Fibroblast of skin of right quadriceps (primary cell): ENCODE results near the gene NR6A1.

ENCODE experiments used
- DNase-seq: peaks from one replicate; pipeline ENCODE4 v3.0.0-alpha.2; 2013

The NR6A1 gene

DNA sequence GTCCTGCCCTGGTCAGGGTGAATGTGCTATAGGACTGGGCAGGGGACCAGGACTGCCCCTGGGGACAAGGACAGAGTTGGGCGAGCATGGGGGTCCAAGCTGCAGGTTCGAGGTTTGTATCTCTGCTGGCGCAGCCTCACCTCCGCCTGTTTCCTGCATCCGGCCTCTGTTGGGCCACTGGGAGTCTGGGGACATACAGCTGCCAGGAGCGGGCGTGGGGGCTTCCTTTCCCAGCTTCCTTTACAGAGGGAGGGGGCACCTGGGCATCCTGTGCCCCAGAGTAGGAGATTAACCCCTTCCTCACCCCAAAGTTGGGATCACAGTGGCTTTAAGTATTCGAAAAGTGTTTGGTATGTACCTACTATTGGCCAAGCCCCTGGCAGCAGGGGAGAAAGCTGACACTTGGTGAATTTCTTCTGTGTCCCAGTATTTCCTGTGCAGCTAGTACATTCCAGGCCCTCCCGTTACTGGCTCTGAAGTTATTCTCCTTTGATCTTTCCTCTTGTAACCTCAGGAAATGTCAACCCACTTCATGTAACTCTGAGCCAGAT is 24.8 kb upstream of the NR6A1 start:
- peak; percentile 56 for DNase-seq

DNA sequence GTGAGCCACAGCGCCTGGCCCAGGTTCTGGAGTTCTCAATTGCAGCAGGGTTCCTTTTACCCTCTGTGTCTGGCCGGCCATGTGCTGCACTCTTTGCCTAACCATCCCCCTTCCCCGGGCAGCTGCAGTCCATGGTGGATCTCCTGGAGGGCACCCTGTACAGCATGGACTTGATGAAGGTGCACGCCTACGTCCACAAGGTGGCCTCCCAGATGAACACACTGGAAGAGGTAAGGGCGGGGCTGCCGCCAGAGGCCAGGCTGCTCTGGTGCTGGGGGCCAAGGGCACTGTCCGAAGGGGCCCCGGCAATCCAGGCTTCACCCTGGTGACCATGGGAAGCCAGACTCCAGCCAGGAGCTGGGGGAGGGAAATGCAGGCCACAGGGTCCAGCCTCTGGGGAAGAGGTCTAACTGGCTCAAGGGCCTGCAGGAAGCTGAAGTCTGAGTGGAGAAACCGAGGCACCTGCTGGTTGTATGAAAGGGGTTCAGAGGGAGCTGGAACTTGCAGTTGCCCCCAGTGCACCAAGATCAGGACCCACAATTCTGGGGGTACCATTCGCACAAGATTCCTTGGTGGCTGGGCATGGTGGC is 23.9 kb upstream of the NR6A1 start:
- DNase-seq, result no peak

DNA sequence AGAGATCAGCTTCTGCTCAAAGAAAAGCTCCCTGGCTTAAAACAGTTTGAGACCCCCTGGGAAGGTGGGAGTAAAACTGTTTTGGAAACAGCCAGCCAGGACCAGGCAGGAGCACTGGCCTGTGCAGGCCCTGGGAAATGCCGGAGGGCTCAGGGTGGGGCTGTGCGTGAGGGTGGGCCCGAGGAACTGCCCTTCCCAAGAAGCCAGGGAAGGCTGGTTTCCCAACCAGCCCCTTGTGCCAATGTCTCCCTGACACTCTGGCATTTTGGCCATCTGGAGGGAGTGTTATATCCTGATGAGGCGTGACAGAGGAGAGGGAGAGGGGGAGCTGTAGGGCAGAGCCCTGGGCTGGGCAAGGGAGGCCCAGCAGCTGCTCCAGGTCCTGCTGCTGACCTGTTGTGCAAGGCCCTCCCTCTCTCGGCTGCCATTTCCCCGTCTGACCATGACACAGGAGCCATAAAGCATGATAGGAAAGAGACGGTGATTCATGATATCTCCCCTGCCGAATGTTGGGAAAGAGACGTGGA is 22.0 kb upstream of the NR6A1 start:
- DNase-seq, result no peak

DNA sequence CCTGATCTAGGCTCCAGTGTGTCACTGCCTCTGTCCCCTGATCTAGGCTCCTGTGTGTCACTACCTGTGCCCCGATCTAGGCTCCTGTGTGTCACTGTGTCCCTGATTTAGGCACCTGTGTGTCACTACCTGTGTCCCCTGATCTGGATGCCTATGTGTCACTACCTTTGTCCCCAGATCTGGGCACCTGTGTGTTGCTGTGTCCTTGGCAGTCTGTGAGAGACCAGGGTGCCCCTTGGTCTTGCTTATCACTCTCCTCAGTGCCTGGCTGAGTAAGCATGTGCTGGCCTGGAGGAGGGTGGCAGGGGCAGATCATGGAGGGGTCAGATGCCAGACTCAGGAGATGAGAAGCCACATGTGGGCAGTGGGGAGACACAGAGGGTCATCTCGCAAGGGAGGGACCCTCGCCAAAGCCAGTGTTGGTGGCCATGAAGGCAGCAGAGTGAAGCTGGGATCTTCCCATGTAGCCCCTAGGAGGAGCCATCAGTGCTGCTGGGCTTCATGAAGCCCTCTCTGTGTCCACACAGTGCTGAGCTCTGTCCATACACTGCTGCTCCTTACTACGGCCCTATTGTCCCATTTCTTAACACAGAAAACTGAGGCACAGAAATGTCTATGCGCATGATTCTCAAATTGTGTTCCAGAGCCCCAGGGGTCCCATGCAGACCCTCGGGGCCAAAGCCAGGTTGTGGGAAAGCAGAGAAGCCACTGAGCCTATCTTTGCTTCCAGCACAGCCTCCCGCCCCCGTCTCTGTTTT is 21.3 kb upstream of the NR6A1 start:
- no peak for DNase-seq

DNA sequence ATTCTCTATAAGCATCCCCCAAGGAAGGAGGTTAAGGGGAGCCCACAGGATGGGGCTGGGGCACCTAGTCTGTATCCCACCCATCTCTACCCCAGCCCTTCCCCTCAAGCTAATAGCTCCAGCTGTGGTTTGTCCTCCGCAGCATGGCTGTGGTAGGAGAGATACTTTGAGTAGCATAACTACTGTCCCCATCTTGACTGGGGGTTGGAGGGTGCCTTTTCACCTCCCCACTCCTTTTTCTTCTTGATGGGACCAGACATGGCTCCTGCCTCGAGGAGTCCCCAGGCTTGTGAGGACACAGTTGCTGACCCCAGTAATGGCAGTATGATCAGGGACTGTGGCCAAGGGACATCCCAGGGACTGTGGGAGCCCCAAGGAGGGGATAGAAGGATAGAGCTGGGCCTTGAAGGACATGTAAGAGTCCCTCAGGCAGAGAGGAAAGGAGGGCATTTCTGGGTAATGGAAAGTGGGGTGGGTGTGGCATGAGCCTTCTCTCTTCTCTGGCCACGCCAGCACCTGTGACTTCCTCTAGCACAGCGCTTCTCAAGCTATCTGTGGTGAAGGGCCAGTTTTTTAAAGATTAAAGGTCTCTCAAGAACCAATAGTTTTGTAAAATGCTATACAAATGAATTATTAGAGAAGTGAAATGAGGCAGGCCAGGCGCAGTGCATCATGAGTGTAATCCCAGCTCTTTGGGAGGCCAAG is 19.8 kb upstream of the NR6A1 start:
- no peak for DNase-seq

DNA sequence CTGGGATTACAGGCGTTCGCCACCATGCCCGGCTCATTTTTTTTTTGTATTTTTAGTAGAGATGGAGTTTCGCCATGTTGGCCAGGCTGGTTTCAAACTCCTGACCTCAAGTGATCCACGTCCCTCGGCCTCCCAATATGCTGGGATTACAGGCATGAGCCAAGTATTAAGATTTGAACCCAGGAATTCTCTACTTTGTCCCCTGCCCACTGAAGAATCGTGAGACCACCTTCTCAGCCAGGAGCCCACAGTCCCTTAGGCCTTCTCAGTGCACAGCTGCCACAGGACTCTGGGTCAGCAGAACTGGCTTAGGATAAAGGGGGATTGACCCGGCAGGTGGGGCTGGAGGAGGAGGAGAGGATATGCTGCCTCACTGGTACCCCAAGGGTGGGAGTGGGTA is 19.2 kb upstream of the NR6A1 start:
- no peak for DNase-seq

DNA sequence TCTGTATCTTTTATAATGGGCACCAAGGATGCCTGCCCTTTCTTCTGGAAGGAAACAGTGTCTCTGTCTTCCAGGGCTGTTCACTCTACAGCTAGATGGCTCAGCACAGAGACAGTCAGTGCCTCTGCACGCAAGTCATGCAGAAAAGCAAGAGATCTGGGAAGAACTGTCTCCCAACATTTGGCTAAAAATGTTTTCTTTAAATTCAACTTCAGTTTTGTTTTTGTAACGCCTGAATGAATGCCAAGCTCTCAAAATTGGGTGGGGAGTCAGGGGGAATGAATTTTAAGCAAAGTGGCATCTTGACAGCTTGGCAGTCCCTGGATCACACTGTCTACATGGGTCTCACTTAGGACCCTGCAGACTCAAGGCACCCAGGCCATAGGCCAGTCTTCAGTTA is 18.4 kb upstream of the NR6A1 start:
- DNase-seq, result no peak

DNA sequence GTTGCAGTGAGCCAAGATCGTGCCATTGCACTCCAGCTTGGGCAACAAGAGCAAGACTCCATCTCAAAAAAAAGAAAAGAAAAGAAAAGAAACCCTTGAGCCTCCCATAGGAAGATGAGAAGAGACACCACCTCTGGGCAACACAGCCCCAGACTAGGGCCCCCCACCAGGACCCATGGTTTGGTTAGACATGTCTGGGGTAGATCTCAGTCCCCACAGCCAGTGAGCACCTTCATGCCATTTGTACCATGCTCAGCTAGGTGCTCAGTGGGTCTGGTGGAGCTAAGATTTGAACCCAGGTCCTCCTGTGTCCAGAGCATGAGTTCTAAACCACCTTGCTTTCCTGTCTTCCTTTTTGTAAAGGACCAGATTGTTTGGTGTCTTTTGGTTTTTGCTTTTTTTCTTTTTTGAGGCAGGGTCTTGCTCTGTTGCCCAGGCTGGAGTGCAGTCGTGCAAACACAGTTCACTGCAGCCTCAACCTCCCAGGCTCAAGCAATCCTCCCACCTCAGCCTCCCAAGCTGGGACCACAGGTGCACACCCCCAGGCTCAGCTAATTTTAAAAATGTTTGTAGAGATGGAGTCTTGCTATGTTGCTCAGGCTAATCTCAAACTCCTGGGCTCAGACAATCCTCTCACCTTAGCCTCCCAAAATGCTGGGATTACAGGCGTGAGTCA is 17.6 kb upstream of the NR6A1 start:
- DNase-seq, result no peak

DNA sequence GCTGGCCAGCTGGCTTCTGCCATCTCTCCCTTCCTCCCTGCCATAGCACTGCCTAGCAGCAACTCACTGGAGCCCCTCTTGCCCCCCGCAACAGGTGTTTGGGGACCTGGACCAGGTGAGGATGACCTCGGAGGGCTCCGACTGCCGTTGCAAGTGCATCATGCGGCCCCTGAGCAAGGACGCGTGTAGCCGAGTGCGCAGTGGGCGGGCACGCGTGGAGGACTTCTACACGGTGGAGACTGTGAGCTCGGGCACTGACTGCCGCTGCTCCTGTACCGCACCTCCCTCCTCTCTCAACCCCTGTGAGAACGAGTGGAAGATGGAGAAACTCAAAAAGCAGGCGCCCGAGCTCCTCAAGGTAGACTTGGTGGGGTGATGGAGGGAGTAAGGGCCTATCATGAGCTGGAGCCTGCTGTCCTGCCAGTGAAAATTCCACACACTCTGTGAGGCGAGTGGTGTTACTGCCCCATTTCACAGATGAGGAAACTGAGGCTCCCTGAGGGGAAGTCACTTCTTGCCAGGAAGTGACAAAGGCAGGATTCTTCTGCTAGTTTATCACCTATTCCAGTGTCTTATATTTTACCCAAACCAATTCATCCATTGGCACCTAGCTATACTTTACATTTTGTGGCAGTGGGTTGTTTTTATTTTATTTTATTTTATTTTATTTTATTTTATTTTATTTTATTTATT is 15.9 kb upstream of the NR6A1 start:
- no peak for DNase-seq

DNA sequence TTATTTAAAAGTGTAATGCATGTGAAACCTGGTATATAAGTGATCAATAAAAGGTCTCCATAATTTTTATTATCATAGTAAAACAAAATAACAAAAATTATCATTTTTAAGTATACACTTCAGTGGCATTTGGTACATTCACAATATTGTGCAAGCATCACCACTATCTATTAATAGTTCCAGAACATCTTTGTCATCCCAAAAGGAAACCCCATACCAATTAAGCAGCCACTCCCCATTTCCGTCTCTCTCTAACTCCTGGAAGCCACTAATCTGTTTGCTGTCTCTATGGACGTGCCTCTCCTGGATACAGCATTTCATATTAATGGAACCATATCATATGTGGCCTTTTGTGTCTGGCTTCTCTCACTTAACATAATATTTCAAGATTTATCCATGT is 13.4 kb upstream of the NR6A1 start:
- peak; percentile 76 for DNase-seq

DNA sequence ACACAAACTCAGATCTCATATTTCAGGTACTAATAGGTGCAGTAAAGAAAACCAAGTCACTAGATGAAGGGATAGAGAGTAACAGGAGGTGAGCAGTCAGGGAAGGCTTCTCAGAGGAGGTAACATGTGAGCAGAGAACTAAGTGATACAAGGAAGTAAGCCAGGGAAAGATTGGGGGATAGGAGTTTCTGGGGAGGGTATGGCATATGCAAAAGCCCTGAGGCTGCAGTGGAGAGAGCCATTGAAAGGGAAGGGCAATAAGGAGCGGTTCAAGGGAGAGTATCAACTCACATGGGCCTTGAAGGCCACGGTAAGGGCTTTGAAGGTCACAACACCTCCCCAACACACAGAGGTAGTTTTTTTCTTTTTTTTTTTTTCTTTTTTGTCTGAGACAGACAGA is 12.7 kb upstream of the NR6A1 start:
- no peak for DNase-seq

DNA sequence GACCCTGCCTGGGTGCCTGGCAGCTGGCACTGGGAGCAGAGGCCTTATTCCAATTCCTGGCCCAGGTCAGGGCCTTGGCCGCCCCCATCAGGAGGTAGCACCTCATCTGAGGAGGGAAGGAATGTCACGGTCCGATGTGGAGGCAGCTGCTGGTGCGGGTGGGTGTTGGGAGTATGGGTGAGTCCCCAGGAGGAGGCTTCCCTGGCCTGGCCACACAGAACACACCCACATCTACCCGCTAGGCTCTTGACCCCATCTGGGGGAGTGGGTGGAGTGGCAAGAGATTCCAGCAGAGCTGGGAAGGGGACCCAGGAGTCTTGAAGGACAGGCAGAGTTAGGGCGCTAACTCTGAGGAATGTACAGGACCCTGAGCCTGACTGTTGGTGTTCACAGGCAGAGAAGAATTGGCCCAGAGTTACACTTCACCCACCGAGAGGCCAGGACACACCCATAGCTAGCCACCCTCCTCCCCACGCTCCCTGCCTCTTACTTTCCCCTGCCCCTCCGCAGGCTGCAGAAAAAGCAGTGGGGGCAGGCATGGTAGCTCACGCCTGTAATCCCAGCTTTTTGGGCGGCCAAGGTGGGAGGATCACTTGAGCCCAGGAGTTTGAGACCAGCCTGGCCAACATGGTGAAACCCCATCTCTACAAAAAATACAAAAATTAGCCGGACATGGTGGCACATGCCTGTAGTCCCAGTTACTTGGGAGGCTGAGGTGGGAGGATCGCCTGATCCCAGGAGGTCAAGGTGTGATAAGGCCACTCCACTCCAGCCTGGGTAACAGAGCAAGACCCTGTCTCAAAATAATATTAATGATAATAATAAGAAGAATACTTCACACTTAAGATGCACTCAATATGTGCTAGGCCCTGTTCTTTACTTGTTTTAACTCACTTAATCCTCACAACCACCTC is 11.8 kb upstream of the NR6A1 start:
- DNase-seq, result no peak

DNA sequence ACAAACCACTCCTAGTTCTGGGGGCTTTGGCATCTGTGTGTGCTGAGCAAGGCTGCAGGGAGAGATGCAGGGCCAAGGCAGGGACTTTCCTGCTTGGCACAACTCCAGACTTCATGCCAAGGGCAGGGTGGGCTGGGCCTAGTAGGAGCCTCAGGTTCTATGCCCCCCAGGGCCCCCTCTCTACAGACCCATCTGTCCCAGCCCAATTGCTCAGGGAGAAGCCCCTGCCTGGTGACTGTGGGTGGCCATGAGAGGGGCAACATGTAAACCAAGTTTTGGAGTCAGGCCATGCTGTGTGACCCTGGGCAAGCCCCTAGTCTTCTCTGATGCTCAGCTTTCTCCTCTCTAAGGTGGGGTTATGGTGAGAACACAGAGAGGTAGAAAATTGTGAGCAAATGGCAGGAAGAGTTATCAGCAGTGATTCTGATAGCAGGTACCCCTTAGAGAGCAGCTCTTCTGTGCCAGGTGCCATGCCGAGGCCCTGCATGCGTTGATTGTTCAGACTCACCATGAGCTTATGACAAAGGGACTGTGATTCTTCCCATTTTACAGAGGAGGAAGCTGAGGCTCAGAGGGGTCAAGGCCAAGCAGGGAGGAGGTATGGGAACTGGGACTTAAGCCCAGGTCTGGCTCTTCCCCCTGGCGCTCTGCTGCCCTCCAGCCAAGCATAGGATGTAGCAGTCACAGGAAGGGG is 11.0 kb upstream of the NR6A1 start:
- DNase-seq, result no peak

DNA sequence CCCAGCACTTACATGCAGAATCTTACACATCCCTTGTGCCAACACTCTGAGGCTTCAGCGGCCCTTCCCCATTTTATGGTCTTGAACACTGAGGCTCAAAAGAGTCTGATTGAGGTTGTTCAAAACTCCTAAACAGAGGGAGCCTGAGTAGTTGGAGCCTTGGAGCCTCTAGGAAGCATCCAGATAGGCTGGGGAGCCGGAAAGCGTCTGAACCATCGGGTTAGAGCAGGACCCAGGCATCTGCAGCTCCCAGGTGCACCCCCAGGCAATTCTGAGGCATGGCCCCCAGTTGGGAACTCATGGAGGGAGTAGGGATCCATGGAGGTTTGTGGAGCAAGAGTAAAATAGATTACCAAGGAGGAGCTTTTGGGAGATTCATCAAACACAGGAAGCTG is 9.6 kb upstream of the NR6A1 start:
- no peak for DNase-seq

DNA sequence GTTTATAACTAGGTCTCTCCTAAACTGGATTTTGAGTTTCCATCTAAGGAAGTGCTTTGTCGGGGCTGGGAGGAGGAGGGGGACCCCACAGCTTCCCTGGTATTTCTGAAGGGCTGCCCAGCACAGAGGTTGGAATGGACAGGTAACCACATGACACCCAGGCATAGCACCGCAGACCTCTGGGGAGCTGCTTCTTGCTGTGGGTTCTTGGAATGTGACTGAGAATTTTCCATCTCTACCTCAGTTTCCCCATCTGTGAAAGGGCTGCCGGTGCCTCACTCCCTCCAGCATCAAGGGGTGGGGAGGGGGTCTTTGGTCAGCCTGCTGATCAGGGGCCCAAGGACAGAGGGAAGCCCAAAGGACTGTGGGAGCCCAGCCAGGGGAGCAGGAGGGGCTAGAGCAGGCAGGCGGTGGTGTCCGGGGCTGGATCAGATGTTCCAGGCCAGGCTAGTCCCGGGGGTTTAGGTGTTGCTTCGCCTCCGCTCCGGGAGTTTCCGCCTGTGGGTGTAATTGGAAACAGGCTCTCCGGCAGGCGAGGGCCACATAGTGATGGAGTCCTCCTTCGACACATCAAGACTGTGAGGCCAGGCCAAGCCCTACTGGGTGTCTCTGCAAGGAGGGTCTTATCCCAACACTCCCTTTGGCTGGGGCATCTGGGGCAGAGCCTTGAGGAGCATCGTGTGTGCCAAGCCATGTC is 9.1 kb upstream of the NR6A1 start:
- peak; percentile 28 for DNase-seq

DNA sequence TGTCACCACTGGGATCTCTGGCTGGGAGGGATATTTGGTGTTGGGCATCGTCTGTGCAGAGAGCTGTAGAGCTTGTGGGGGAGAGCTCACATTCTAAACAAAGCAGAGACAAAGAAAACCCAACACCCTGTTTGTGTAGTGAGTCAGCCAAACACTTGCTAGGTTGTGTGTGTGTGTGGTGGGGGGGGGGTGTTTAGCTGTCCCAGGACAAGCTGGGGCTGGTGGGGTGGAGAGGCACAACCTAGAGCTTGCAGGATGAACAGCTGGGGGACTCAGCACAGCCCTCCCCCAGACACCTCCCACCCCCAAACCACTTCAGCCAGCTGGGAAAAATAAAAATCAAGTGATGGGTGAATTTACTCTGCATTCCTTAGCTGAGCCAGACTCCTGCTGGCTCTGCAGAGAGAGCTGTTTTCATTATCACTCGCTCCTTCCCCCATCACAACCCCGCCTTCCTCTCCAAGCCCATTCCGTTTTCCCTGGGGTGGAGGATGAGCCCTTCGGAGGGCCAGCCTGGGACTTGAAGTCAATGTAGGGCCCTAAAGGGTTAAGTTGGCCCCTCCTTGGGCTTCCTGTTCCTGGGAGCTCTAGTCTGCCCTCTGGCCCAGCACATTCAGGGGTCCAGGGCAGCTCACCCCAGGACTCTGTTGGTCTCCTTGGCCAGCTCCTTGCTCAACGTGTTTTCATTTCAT is 8.4 kb upstream of the NR6A1 start:
- peak; percentile 98 for DNase-seq

DNA sequence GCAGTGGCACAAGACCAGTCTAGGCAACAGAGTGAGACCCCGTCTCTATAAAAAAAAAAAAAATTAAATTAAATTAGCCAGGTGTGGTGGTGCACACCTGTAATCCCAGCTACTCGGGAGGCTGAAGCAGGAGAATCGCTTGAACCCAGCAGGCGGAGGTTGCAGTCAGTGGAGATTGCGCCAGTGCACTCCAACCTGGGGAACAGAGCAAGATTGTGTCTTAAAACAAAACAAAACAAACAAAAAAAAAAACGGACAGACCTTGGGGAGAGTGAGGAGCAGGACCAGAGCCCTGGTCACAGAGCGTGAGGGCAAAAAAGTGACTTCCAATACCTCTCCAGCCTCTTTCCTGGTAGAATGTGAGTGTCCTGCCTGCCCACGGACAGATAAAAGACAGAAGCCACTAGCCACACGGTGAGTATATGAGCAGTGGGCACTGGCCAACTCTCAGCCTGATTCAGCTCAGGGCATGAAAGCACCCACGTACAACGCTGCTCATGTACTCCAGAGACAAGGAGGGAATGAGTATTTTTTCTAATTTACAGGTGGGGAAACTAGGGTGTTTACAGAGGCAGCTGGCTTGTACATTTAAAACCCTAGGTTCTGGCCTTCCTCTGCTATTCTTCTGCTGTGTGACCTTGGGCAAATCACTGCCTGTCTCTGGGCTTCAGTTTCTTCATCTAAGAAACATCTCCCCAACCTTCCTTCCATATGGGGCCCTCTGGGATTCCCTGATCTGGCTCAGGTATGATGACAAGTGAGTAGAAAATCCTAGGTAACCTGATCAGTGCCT is 7.7 kb upstream of the NR6A1 start:
- no peak for DNase-seq

DNA sequence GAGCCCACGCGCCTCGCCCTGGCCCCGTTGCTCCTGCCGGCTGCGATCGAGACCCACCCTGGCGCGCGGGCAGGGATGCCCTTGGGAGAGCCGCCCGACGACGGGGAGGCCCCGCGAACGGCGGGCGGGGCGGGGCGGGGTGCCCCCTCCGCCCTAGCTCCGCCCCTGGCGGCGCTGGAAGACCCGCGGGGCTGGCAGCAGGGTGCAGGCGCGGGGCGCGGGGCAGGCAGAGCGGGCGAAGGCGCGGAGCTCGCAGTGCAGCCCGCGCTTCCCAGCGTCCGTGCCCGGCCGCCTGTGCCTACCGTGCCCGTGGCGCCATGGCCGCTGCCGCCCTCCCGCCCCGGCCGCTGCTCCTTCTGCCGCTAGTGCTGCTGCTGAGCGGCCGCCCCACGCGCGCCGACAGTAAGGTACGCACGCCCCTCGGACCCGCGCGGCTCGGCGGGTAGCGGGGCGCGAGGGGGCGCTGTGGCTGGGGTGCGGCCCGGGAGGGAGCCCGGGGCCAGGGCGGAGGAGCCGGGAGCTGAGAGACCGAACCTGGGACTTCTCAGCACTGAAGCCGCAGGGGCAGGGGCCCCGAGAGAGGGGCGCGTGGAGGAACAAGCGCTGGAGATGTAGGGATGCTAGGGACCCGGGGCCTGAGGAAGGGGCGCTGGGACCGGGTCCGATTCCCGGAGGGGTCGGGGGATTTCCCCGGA is 6.0 kb upstream of the NR6A1 start, which contains the start of gene OLFML2A:
TSS of gene OLFML2A (plus strand) at position 180 of the 695 bp plus-strand sequence. CDS start at position 318, 138 bp downstream.
- no peak for DNase-seq
